Subcutaneous preadipocyte (primary cell): ENCODE measurements around the gene MAP1B. TPM values are rescaled to one million over a fixed set of nuclear protein-coding genes. Genes with fewer than 3 reads are reported as not detected.
A peak's percentile ranks its signal among the peaks of the same experiment; 100 is the strongest.

Experiments
- small RNA-seq: library from RNA; depleted of rRNA; stranded (forward); fragments of <200 nt; gene quantifications from one replicate; pipeline ENCODE3, GENCODE V24; 2012
- total RNA-seq: library from RNA; depleted of rRNA; stranded (reverse); fragments of >200 nt; gene quantifications from 2 replicates; pipeline ENCODE4 v1.2.3, GENCODE V29; 2012

Gene MAP1B
- 137 and 225 TPM in 2 replicates for total RNA-seq

DNA sequence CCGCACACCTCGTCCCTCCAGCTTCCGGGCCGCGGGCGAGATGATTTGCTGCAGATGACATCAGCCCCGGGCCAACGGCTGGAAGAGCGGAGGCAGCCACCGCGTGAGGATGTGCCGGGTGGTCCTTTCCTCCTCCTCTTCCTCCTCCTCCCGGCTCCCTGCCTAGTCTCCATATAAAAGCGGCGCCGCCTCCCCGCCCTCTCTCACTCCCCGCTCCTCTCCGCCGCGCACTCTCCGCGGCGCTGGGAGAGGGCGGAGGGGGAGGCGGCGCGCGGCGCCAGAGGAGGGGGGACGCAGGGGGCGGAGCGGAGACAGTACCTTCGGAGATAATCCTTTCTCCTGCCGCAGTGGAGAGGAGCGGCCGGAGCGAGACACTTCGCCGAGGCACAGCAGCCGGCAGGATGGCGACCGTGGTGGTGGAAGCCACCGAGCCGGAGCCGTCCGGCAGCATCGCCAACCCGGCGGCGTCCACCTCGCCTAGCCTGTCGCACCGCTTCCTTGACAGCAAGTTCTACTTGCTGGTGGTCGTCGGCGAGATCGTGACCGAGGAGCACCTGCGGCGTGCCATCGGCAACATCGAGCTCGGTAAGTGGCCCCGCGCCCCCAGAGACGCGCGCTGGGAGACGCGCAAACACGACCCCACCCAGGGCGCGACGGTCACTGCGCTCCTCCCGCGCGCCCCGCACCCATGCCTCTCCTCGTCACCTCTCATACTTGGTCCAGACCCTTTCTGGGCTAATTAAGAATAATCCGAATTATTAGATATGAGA lies at the start of gene MAP1B:
Gene MAP1B, plus strand, starts transcription at position 345 of the 770 bp plus-strand sequence. Its CDS starts 57 bp downstream, at position 402.

Small RNAs within 50 kb of the gene (small RNA-seq; reads per million reads assigned to genes)
- 0.52 reads per million, percentile 31 among the genes with 10 or more reads in this experiment for gene MIR4803

Other genes with a start within 250 kb of the MAP1B start
- gene MRPS27, start 212.8 kb downstream of the MAP1B start, total RNA-seq = 126 and 167 TPM in 2 replicates
- 11.9 and 12.5 TPM in 2 replicates for gene PTCD2, start 212.9 kb downstream of the MAP1B start, total RNA-seq